HAP-1 (cell line): Measurements from ENCODE around the gene DCC.
A peak's percentile ranks its signal among the peaks of the same experiment; 100 is the strongest.

Source experiments
- DNase-seq, 2 experiments: peaks; one replicate each; pipeline ENCODE4 v3.0.0-alpha.2; 2016 to 2020; ENCODE audit warnings: low spot score in 2 of 2
- H3K27me3 ChIP-seq: fragments of 250-450 bp; sonication (Bioruptor Pico); 2 replicates; pipeline ENCODE4 v1.5.1; 2020; ENCODE audit warnings: low read depth, mild to moderate bottlenecking, moderate library complexity
- H3K36me3 ChIP-seq: fragments of 250-450 bp; sonication (Bioruptor Pico); replicated peaks from 2 replicates; pipeline ENCODE4 v1.5.1; 2020; ENCODE audit warnings: mild to moderate bottlenecking
- H3K4me1 ChIP-seq: fragments of 250-450 bp; sonication (Bioruptor Pico); 2 replicates; pipeline ENCODE4 v1.5.1; 2020; ENCODE audit warnings: mild to moderate bottlenecking
- H3K4me3 ChIP-seq: fragments of 250-450 bp; sonication (Bioruptor Pico); 2 replicates; pipeline ENCODE4 v1.5.1; 2020; ENCODE audit warnings: mild to moderate bottlenecking, moderate library complexity
- H3K9me3 ChIP-seq: fragments of 250-450 bp; sonication (Bioruptor Pico); 2 replicates; pipeline ENCODE4 v1.5.1; 2020; ENCODE audit warnings: mild to moderate bottlenecking, moderate library complexity
- in situ Hi-C: fragments of 300-500 bp; cut with MboI; formaldehyde crosslinking; loops from 3 replicates; pipeline ENCODE4 v1.14.3; 2020; ENCODE audit warnings: low sequenced_read_pairs, inconsistent platforms, mixed read lengths

Gene DCC

GRCh38 chr18:53148123-53148522 lies 808.1 kb downstream of the DCC start:
- in situ Hi-C loops = no loop called here
- Histone ChIP-seq H3K36me3 (no peaks in the 10 kb centered on the region), H3K4me3 (no peak overlapping the region), H3K4me1 (no peaks in the 10 kb centered on the region), H3K9me3 (no peaks in the 10 kb centered on the region), H3K27me3 (no peaks in the 10 kb centered on the region)
- DNase-seq = no peak

- Histone ChIP-seq H3K36me3 (no peaks in the 10 kb centered on the region), H3K27me3 (no peaks in the 10 kb centered on the region), H3K9me3 (no peaks in the 10 kb centered on the region), H3K4me3 (no peak overlapping the region), H3K4me1 (no peaks in the 10 kb centered on the region)
- no peak for DNase-seq
- in situ Hi-C loops = no loop called here
These were observed 812.5 kb downstream of the DCC start for GRCh38 chr18:53152476-53152875.

DNA sequence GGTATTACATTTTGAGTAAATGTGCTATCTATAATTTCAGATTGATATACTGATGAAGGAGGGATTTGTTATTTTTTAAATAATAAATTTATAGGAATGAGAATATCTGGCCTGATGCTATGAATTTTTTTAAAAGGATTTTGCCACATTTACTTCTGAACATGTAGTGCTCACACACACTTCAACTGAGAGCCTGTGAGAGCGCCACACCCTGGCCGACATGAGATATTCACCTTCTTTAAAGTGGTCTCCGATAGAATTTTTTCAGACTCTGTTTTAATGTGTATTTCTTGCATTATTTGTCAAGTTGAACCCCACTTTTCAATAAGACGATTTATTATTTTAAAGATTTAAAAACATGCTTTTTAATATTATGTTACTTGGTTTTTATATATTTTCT lies 813.3 kb downstream of the DCC start:
- no peaks in the 10 kb centered on the region for H3K27me3 ChIP-seq
- DNase-seq = peak in 1 of 2 experiments; percentile 21
- in situ Hi-C loops = no loop called here
- no peak overlapping the region for H3K4me3 ChIP-seq
- H3K4me1 ChIP-seq = no peaks in the 10 kb centered on the region
- H3K9me3 ChIP-seq = no peaks in the 10 kb centered on the region
- H3K36me3 ChIP-seq = no peaks in the 10 kb centered on the region

- Histone ChIP-seq H3K27me3 (no peaks in the 10 kb centered on the region), H3K4me1 (no peaks in the 10 kb centered on the region), H3K4me3 (no peak overlapping the region), H3K36me3 (no peaks in the 10 kb centered on the region), H3K9me3 (no peaks in the 10 kb centered on the region)
- no peak for DNase-seq
- in situ Hi-C loops = no loop called here
These were observed 813.8 kb downstream of the DCC start for GRCh38 chr18:53153800-53154199.

DNA sequence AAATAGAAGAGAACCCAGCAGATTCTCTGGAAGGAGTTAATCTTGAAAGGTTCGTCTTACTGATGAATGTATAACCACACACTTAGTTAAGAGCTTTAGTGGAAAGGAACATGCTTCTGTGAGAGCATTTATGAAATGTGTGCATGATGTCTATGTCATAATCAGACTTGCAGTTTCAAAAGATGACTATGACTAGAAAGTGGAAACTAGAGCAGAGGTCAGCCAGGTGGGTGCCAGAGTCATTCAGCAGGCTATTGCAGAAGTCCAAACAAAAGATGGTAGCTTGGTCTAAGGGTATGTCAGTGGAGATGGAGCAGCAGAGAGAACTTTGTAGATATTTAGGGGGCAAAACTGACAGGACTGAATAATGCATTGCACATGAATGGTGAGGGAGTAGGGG lies 825.8 kb downstream of the DCC start:
- Histone ChIP-seq H3K4me3 (no peak overlapping the region), H3K4me1 (no peaks in the 10 kb centered on the region), H3K36me3 (no peaks in the 10 kb centered on the region), H3K27me3 (no peaks in the 10 kb centered on the region), H3K9me3 (no peaks in the 10 kb centered on the region)
- in situ Hi-C loops = no loop called here
- no peak for DNase-seq

DNA sequence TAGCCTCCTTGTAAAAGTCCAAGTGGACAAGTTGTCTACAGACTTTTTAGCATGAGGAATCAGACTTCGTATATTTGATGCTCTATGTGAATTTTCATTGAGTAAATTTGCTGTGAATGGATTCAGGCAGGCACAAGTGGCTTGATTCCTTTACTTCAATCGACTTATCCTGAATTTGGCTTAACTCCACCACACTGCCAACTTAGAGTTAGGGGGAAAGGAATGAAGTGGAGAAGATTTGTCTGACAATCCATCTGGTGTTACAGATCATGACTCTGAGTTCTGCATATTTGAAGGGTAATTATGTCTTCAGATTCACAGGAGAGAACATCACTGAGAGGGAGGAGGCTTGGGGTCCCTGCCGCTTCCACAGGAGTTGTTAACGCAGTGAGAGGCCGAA lies 829.3 kb downstream of the DCC start:
- in situ Hi-C loops = no loop called here
- Histone ChIP-seq H3K4me3 (no peak overlapping the region), H3K9me3 (peaks cover 2% of the 10 kb centered on the region; the same call in 1 of the 2 replicates), H3K4me1 (no peaks in the 10 kb centered on the region), H3K27me3 (no peaks in the 10 kb centered on the region), H3K36me3 (no peaks in the 10 kb centered on the region)
- no peak for DNase-seq

- in situ Hi-C loops = no loop called here
- no peaks in the 10 kb centered on the region for H3K27me3 ChIP-seq
- H3K9me3 ChIP-seq = no peaks in the 10 kb centered on the region
- no peak overlapping the region for H3K4me3 ChIP-seq
- no peaks in the 10 kb centered on the region for H3K36me3 ChIP-seq
- no peak for DNase-seq
- H3K4me1 ChIP-seq = no peaks in the 10 kb centered on the region
These were observed 851.6 kb downstream of the DCC start for GRCh38 chr18:53191634-53192033.

GRCh38 chr18:53193870-53194269 lies 853.9 kb downstream of the DCC start:
- Histone ChIP-seq H3K4me3 (no peak overlapping the region), H3K27me3 (no peaks in the 10 kb centered on the region), H3K4me1 (no peaks in the 10 kb centered on the region), H3K9me3 (no peaks in the 10 kb centered on the region), H3K36me3 (no peaks in the 10 kb centered on the region)
- DNase-seq = no peak
- in situ Hi-C loops = no loop called here

GRCh38 chr18:53219853-53220252 lies 879.9 kb downstream of the DCC start:
- Histone ChIP-seq H3K27me3 (no peaks in the 10 kb centered on the region), H3K36me3 (no peaks in the 10 kb centered on the region), H3K4me1 (no peaks in the 10 kb centered on the region), H3K4me3 (no peak overlapping the region), H3K9me3 (no peaks in the 10 kb centered on the region)
- DNase-seq = no peak
- in situ Hi-C loops = no loop called here

DNA sequence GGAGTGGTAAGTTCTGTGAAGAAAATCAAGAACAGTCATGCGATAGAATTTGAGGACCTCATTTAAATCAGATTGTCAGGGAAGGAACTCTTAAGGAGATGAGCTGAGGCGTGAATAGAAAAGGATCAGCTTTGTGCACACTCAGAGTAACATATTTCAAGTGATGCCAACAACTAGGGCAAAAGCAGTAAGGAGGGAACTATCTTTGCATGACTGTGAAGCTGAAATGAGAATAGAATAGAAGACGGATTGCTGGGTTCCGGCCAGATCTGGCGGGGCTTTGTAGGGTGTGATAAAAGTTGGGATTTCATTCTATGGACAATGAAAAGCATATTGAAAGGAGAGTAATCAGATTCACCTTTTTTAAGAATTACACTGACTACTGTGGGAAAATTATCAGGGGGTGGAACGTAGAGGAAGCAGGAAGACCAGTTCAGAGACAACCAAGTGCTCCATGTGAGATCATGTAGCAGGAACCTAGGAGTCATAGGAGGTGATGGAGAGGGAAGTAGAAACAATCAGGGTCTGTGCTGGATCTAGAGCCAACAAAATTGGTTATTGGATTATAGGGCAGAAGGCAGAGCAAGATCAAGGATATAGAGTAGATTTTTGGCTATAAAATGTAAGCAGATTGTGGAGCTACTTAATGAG lies 884.3 kb downstream of the DCC start:
- H3K27me3 ChIP-seq = no peaks in the 10 kb centered on the region
- H3K9me3 ChIP-seq = no peaks in the 10 kb centered on the region
- no peaks in the 10 kb centered on the region for H3K36me3 ChIP-seq
- no peak for DNase-seq
- H3K4me3 ChIP-seq = no peak overlapping the region
- in situ Hi-C loops = no loop called here
- no peaks in the 10 kb centered on the region for H3K4me1 ChIP-seq

DNA sequence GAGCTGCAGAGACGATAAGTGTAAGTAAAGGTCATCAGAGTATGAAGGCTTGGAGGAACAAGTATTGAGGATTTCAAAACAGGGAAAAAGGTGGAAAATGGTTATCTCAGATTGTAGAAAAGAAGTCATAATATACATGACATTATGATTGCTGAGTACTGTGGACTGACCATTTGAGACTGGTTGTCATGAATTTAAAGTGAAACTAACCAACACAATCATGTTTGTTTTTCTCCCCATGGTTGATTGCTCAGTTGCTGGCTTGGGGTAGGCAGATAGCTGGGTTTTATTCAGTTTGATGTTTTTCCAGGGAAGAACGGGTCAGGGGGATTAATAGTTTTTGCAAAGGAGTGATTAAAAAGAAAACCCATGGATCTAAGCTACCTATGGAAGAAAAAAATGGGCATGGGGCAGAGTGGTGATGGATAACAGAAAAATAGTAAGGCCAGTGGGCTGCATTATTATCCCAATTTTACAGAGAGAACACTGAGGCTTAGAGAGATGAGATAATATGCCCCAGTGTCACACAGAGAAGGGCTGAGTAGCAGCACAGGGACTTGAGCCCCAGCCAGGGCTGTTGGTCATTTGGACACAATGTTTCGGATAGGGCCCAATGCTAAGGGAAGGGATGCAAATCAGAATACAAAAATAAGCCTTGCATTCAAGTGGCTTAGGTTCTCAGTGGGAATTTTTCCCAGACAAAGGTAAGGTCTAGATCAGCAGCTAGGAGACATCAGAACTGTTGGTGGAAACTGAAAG lies 885.7 kb downstream of the DCC start:
- H3K27me3 ChIP-seq = no peaks in the 10 kb centered on the region
- no peak for DNase-seq
- in situ Hi-C loops = no loop called here
- no peak overlapping the region for H3K4me3 ChIP-seq
- H3K36me3 ChIP-seq = no peaks in the 10 kb centered on the region
- no peaks in the 10 kb centered on the region for H3K9me3 ChIP-seq
- H3K4me1 ChIP-seq = no peaks in the 10 kb centered on the region

GRCh38 chr18:53234610-53235009 lies 894.6 kb downstream of the DCC start:
- in situ Hi-C loops = no loop called here
- Histone ChIP-seq H3K4me1 (no peaks in the 10 kb centered on the region), H3K36me3 (no peaks in the 10 kb centered on the region), H3K9me3 (no peaks in the 10 kb centered on the region), H3K4me3 (no peak overlapping the region), H3K27me3 (no peaks in the 10 kb centered on the region)
- no peak for DNase-seq

DNA sequence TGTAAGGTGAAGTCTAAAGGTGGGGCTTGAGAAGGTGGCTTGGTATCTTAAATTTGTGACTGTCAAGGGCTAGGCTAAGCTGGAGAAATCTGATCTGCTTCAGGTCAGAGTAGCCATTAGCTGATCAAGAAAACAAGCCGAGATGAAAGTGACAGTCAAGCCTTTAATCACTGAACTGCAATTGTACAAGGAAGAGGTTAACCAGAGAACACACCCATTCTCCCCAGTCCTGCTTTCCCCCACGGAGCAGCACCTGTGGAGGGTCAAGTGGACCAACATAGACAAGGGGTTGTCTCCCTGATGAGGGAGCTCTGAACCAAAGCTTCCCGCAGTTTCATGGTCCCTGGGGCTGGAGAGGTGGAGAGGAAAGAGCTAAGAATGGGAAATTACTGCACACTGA lies 901.2 kb downstream of the DCC start:
- Histone ChIP-seq H3K9me3 (no peaks in the 10 kb centered on the region), H3K4me1 (no peaks in the 10 kb centered on the region), H3K4me3 (no peak overlapping the region), H3K27me3 (no peaks in the 10 kb centered on the region), H3K36me3 (no peaks in the 10 kb centered on the region)
- in situ Hi-C loops = no loop called here
- no peak for DNase-seq

GRCh38 chr18:53253789-53254188 lies 913.8 kb downstream of the DCC start:
- in situ Hi-C loops = no loop called here
- Histone ChIP-seq H3K9me3 (no peaks in the 10 kb centered on the region), H3K27me3 (no peaks in the 10 kb centered on the region), H3K4me1 (no peaks in the 10 kb centered on the region), H3K4me3 (no peak overlapping the region), H3K36me3 (no peaks in the 10 kb centered on the region)
- no peak for DNase-seq
